PC-9 (cell line): ENCODE data around the gene ARFGAP3.

Experiments used
- EZH2 ChIP-seq: fragments of 200-600 bp; sonication (generic); IDR thresholded peaks from 2 replicates; pipeline ENCODE4 v1.8.0; 2017; ENCODE audit warnings: antibody characterized with exemption, low read depth
- TF ChIP-seq, protein P1 (sequence below): fragments of 200-600 bp; sonication (generic); conservative IDR thresholded peaks from 2 replicates; pipeline ENCODE4 v1.6.1; 2017; ENCODE audit warnings: mixed run types, antibody characterized with exemption, mild to moderate bottlenecking, moderate library complexity

DNA sequence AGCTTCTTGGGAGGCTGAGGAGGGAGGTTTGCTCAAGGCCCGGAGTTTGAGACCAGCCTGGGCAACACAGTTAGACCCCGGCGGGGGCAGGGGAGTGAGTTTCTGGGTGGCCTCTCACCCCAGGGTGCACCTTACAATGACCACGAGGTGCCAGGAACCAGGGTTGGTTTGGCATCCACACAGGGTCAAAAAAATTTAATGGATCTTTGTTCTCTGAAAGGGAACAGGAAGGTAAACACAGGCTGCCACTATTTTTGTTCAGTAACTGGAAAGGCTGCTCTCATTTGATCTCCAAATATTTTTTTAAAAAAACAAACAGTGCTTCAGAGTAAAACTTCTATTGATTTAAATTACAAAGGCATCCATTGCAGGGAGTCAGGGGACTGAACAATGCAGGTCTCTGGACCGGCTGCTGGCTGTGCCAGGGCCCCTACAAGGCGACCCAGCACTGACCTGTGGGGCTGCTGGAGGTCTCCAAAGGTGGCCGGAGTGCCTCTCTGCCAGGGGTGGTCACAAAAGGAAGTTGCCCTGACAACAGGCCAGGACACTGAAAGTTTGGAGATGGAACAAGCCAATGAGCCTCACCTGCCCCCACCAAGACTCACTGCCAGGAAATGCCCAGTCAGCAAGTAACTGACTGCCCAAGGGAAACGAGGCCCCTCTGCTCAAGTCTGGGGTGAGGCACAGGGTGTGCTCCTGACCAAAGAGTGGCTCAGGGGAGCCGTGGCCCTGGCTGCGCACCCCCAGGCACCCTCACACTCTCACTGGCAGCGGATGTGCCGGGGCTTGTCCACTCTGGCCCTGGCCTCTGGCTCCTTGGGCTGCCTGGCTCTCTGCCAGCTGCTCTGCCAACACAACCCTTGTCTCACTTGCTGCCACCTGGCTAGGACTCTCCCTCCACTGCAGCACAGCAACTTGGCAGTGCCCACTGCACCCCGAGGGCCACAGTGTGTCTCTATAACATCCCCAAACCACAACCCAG lies 51.8 kb downstream of the ARFGAP3 start:
- TF ChIP-seq, protein P1, sequence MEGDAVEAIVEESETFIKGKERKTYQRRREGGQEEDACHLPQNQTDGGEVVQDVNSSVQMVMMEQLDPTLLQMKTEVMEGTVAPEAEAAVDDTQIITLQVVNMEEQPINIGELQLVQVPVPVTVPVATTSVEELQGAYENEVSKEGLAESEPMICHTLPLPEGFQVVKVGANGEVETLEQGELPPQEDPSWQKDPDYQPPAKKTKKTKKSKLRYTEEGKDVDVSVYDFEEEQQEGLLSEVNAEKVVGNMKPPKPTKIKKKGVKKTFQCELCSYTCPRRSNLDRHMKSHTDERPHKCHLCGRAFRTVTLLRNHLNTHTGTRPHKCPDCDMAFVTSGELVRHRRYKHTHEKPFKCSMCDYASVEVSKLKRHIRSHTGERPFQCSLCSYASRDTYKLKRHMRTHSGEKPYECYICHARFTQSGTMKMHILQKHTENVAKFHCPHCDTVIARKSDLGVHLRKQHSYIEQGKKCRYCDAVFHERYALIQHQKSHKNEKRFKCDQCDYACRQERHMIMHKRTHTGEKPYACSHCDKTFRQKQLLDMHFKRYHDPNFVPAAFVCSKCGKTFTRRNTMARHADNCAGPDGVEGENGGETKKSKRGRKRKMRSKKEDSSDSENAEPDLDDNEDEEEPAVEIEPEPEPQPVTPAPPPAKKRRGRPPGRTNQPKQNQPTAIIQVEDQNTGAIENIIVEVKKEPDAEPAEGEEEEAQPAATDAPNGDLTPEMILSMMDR, result no peak
- no peak for TF ChIP-seq EZH2
